Effector memory CD4-positive, alpha-beta T cell (primary cell): ENCODE results near the gene PID1.

Experiments used
- DNase-seq, 3 donors: peaks; one replicate each; pipeline ENCODE4 v3.0.0-alpha.2; 2020
- H3K27ac ChIP-seq: 2 replicates; pipeline ENCODE4 v1.7.0; 2013; ENCODE audit warnings: mild to moderate bottlenecking, low read length, moderate library complexity; ENCODE audit not compliant: insufficient read depth, poor library complexity, severe bottlenecking
- H3K27me3 ChIP-seq: replicated peaks from 2 replicates; pipeline ENCODE4 v1.7.0; 2013; ENCODE audit warnings: mild to moderate bottlenecking, low read length; ENCODE audit not compliant: insufficient read depth, control insufficient read depth, poor library complexity, severe bottlenecking
- H3K36me3 ChIP-seq: 2 replicates; pipeline ENCODE4 v1.7.0; 2013; ENCODE audit warnings: mild to moderate bottlenecking, low read length, moderate library complexity; ENCODE audit not compliant: control insufficient read depth, insufficient read depth
- H3K4me1 ChIP-seq: 2 replicates; pipeline ENCODE4 v1.7.0; 2013; ENCODE audit warnings: low read length, mild to moderate bottlenecking; ENCODE audit not compliant: control insufficient read depth, insufficient read depth, poor library complexity, severe bottlenecking
- H3K4me3 ChIP-seq: 2 replicates; pipeline ENCODE4 v1.7.0; 2013; ENCODE audit warnings: low read length, low read depth, mild to moderate bottlenecking; ENCODE audit not compliant: insufficient read depth, poor library complexity, severe bottlenecking
- H3K9me3 ChIP-seq: 2 replicates; pipeline ENCODE4 v1.7.0; 2013; ENCODE audit warnings: mild to moderate bottlenecking, low read length, moderate library complexity; ENCODE audit not compliant: control insufficient read depth

The PID1 gene

GRCh38 chr2:229089776-229090175 lies 181.3 kb downstream of the PID1 start:
- no peak for DNase-seq
- H3K4me3 ChIP-seq = no peak overlapping the region
- H3K4me1 ChIP-seq = no peaks in the 10 kb centered on the region
- no peak overlapping the region for H3K27ac ChIP-seq
- H3K9me3 ChIP-seq = no peaks in the 10 kb centered on the region
- H3K27me3 ChIP-seq = no peaks in the 10 kb centered on the region
- no peaks in the 10 kb centered on the region for H3K36me3 ChIP-seq

GRCh38 chr2:229088966-229089700 lies 182.0 kb downstream of the PID1 start:
- H3K9me3 ChIP-seq = no peaks in the 10 kb centered on the region
- no peak for DNase-seq
- no peaks in the 10 kb centered on the region for H3K27me3 ChIP-seq
- H3K4me3 ChIP-seq = no peak overlapping the region
- H3K4me1 ChIP-seq = no peaks in the 10 kb centered on the region
- no peak overlapping the region for H3K27ac ChIP-seq
- no peaks in the 10 kb centered on the region for H3K36me3 ChIP-seq

- Histone ChIP-seq H3K27ac (no peak overlapping the region), H3K36me3 (no peaks in the 10 kb centered on the region), H3K4me1 (no peaks in the 10 kb centered on the region), H3K4me3 (no peak overlapping the region), H3K9me3 (no peaks in the 10 kb centered on the region), H3K27me3 (no peaks in the 10 kb centered on the region)
- no peak for DNase-seq
Measured at GRCh38 chr2:229088517-229088913, 182.6 kb downstream of the PID1 start.

GRCh38 chr2:229087843-229088516 lies 183.1 kb downstream of the PID1 start:
- no peaks in the 10 kb centered on the region for H3K36me3 ChIP-seq
- H3K27me3 ChIP-seq = no peaks in the 10 kb centered on the region
- no peaks in the 10 kb centered on the region for H3K4me1 ChIP-seq
- no peak overlapping the region for H3K27ac ChIP-seq
- no peak for DNase-seq
- no peaks in the 10 kb centered on the region for H3K9me3 ChIP-seq
- H3K4me3 ChIP-seq = no peak overlapping the region

- H3K4me3 ChIP-seq = no peak overlapping the region
- H3K27ac ChIP-seq = no peak overlapping the region
- no peaks in the 10 kb centered on the region for H3K4me1 ChIP-seq
- no peaks in the 10 kb centered on the region for H3K9me3 ChIP-seq
- H3K36me3 ChIP-seq = no peaks in the 10 kb centered on the region
- DNase-seq = no peak
- H3K27me3 ChIP-seq = no peaks in the 10 kb centered on the region
Measured at GRCh38 chr2:229087267-229087666, 183.8 kb downstream of the PID1 start.

GRCh38 chr2:229085439-229085838 lies 185.6 kb downstream of the PID1 start:
- H3K9me3 ChIP-seq = no peaks in the 10 kb centered on the region
- no peak overlapping the region for H3K27ac ChIP-seq
- no peaks in the 10 kb centered on the region for H3K4me1 ChIP-seq
- H3K27me3 ChIP-seq = no peaks in the 10 kb centered on the region
- H3K36me3 ChIP-seq = no peaks in the 10 kb centered on the region
- H3K4me3 ChIP-seq = no peak overlapping the region
- DNase-seq = no peak

- Histone ChIP-seq H3K36me3 (no peaks in the 10 kb centered on the region), H3K9me3 (no peaks in the 10 kb centered on the region), H3K27me3 (no peaks in the 10 kb centered on the region), H3K4me1 (no peaks in the 10 kb centered on the region), H3K4me3 (no peak overlapping the region), H3K27ac (no peak overlapping the region)
- no peak for DNase-seq
Measured at GRCh38 chr2:229084447-229084846, 186.6 kb downstream of the PID1 start.

GRCh38 chr2:229083606-229084340 lies 187.3 kb downstream of the PID1 start:
- Histone ChIP-seq H3K36me3 (no peaks in the 10 kb centered on the region), H3K4me3 (no peak overlapping the region), H3K9me3 (no peaks in the 10 kb centered on the region), H3K27ac (no peak overlapping the region), H3K4me1 (no peaks in the 10 kb centered on the region), H3K27me3 (no peaks in the 10 kb centered on the region)
- no peak for DNase-seq

GRCh38 chr2:229081411-229081810 lies 189.7 kb downstream of the PID1 start:
- no peaks in the 10 kb centered on the region for H3K9me3 ChIP-seq
- no peaks in the 10 kb centered on the region for H3K27me3 ChIP-seq
- H3K27ac ChIP-seq = no peak overlapping the region
- DNase-seq = no peak
- no peak overlapping the region for H3K4me3 ChIP-seq
- no peaks in the 10 kb centered on the region for H3K4me1 ChIP-seq
- no peaks in the 10 kb centered on the region for H3K36me3 ChIP-seq

GRCh38 chr2:229080172-229080571 lies 190.9 kb downstream of the PID1 start:
- Histone ChIP-seq H3K27ac (no peak overlapping the region), H3K9me3 (no peaks in the 10 kb centered on the region), H3K4me1 (no peaks in the 10 kb centered on the region), H3K36me3 (no peaks in the 10 kb centered on the region), H3K4me3 (no peak overlapping the region), H3K27me3 (no peaks in the 10 kb centered on the region)
- no peak for DNase-seq
